HCT116 (cell line): ENCODE measurements around the gene DDTL. TPM values are rescaled to one million over a fixed set of nuclear protein-coding genes. Genes with fewer than 3 reads are reported as not detected.

ENCODE experiments used
- ATAC-seq: fragments of 200-7000 bp; cut with Tn5 transposase; 2 replicates; pipeline ENCODE4 v1.9.1; 2020; ENCODE audit warnings: mild to moderate bottlenecking, moderate library complexity
- BruUV-seq: library from RNA; stranded (reverse); fragments of 400-500 nt; replicated peaks from 2 replicates; lab custom pipeline; 2021; lab: Mats Ljungman, UMichigan
- CTCF ChIA-PET: fragments of 300-600 bp; sonication (Branson Sonifier 250); formaldehyde crosslinking; loops from one replicate; lab custom pipeline; 2021; ENCODE audit warnings: antibody characterized with exemption; lab: Charles Lee
- POLR2A ChIA-PET: fragments of 300-600, 350-600 bp; sonication (Branson Sonifier 250); formaldehyde crosslinking; loops from one replicate; lab custom pipeline; 2021; ENCODE audit warnings: antibody characterized with exemption; lab: Charles Lee
- RAD21 ChIA-PET, 2 experiments: fragments of 300-600 bp; sonication (Branson Sonifier 250); formaldehyde crosslinking; loops; one replicate each; lab custom pipeline; 2023; ENCODE audit warnings: low total read pairs in 2 of 2; ENCODE audit not compliant: uncharacterized antibody in 2 of 2, unreplicated experiment in 2 of 2, low non-redundant PET in 1 of 2; lab: Charles Lee
- DNase-seq: peaks from one replicate; pipeline ENCODE4 v3.0.0-alpha.2; 2010; ENCODE audit warnings: low read depth, low spot score
- H2AFZ ChIP-seq: fragments of 200-600 bp; shearing (Covaris generic), sonication (generic); 2 replicates; pipeline ENCODE4 v1.6.1; 2017; ENCODE audit warnings: low read depth, mixed run types, mixed read lengths, antibody characterized with exemption, low read length; ENCODE audit not compliant: poor library complexity, severe bottlenecking
- H3K27ac ChIP-seq: 2 replicates; pipeline ENCODE4 v1.5.1; 2012; ENCODE audit warnings: low read depth, low read length
- H3K27me3 ChIP-seq: fragments of 200-600 bp; sonication (generic); 2 replicates; pipeline ENCODE4 v1.6.1; 2016; ENCODE audit warnings: mixed run types, low read length, mixed read lengths; ENCODE audit not compliant: insufficient read depth
- H3K36me3 ChIP-seq, 2 experiments: fragments of 200-500 bp in 1 of 2; fragments of 200-600 bp in 1 of 2; sonication (Bioruptor generic) in 1 of 2; sonication (generic) in 1 of 2; 2 replicates each; pipeline versions ENCODE4 v1.5.1 to v1.6.1; 2014 to 2016; ENCODE audit warnings: low read length in 2 of 2, inconsistent platforms in 1 of 2, mixed read lengths in 1 of 2, mixed run types in 1 of 2; ENCODE audit not compliant: insufficient read depth in 2 of 2, control insufficient read depth in 1 of 2
- H3K4me1 ChIP-seq, 2 experiments: fragments of 200-600 bp in 1 of 2; sonication (generic) in 1 of 2; 2 replicates each; pipeline versions ENCODE4 v1.5.1 to v1.6.1; 2012 to 2017; ENCODE audit warnings: low read length in 2 of 2, inconsistent platforms in 1 of 2, mild to moderate bottlenecking in 1 of 2, mixed read lengths in 1 of 2, mixed run types in 1 of 2, moderate library complexity in 1 of 2; ENCODE audit not compliant: insufficient read depth in 2 of 2, control insufficient read depth in 1 of 2
- H3K4me2 ChIP-seq: fragments of 200-600 bp; sonication (generic); 2 replicates; pipeline ENCODE4 v1.6.1; 2017; ENCODE audit warnings: mixed run types, low read length, mixed read lengths
- H3K4me3 ChIP-seq, 2 experiments: fragments of 200-600 bp in 1 of 2; sonication (generic) in 1 of 2; replicated peaks in 1 of 2; 2 replicates each; pipeline ENCODE4 v1.5.1; 2011 to 2016; ENCODE audit warnings: low read length in 2 of 2, control low read depth in 1 of 2, low read depth in 1 of 2, mild to moderate bottlenecking in 1 of 2, mixed read lengths in 1 of 2, mixed run types in 1 of 2
- H3K79me2 ChIP-seq: fragments of 200-600 bp; sonication (generic); 2 replicates; pipeline ENCODE4 v1.6.1; 2017; ENCODE audit warnings: mild to moderate bottlenecking, mixed run types, low read length, moderate library complexity, mixed read lengths; ENCODE audit not compliant: insufficient read depth
- H3K9ac ChIP-seq: fragments of 200-600 bp; sonication (generic); 2 replicates; pipeline ENCODE4 v1.6.1; 2016; ENCODE audit warnings: low read length, mixed read lengths
- H3K9me2 ChIP-seq: fragments of 200-600 bp; sonication (generic), shearing (Covaris generic); 2 replicates; pipeline ENCODE4 v1.6.1; 2017; ENCODE audit warnings: mixed run types, mild to moderate bottlenecking, moderate library complexity; ENCODE audit not compliant: insufficient read depth
- H3K9me3 ChIP-seq, 2 experiments: fragments of 200-500 bp in 1 of 2; fragments of 200-600 bp in 1 of 2; sonication (Bioruptor generic) in 1 of 2; sonication (generic) in 1 of 2; 2 replicates each; pipeline ENCODE4 v1.6.1; 2014 to 2017; ENCODE audit warnings: low read length in 2 of 2, mixed read lengths in 2 of 2, inconsistent platforms in 1 of 2, low read depth in 1 of 2, mild to moderate bottlenecking in 1 of 2, mixed run types in 1 of 2, moderate library complexity in 1 of 2; ENCODE audit not compliant: control insufficient read depth in 1 of 2, insufficient read depth in 1 of 2
- H4K20me1 ChIP-seq: fragments of 200-600 bp; sonication (generic), shearing (Covaris generic); 2 replicates; pipeline ENCODE4 v1.6.1; 2017; ENCODE audit warnings: mixed run types, mild to moderate bottlenecking, moderate library complexity; ENCODE audit not compliant: insufficient read depth
- EGR1 ChIP-seq: IDR thresholded peaks from 2 replicates; pipeline ENCODE4 v1.6.1; 2012; ENCODE audit warnings: low read depth
- ELF1 ChIP-seq: IDR thresholded peaks from 2 replicates; pipeline ENCODE4 v1.6.1; 2012; ENCODE audit warnings: low read depth, borderline replicate concordance
- EZH2 ChIP-seq: fragments of 200-600 bp; sonication (generic); IDR thresholded peaks from 2 replicates; pipeline ENCODE4 v1.6.1; 2017; ENCODE audit warnings: antibody characterized with exemption, mixed run types
- EZH2phosphoT487 ChIP-seq: fragments of 200-600 bp; IDR thresholded peaks from 2 replicates; pipeline ENCODE4 v1.6.1; 2018; ENCODE audit warnings: antibody characterized with exemption, borderline replicate concordance
- POLR2A ChIP-seq: IDR thresholded peaks from 2 replicates; pipeline ENCODE4 v1.7.0; 2011; ENCODE audit warnings: borderline replicate concordance; ENCODE audit not compliant: insufficient read depth, insufficient read length; ENCODE audit errors: extremely low read depth
- RAD21 ChIP-seq: IDR thresholded peaks from 2 replicates; pipeline ENCODE4 v1.6.1; 2012; ENCODE audit warnings: low read depth, mild to moderate bottlenecking
- REST ChIP-seq: IDR thresholded peaks from 2 replicates; pipeline ENCODE4 v1.6.1; 2012; ENCODE audit warnings: low read depth
- SIN3A ChIP-seq: IDR thresholded peaks from 2 replicates; pipeline ENCODE4 v1.6.1; 2012; ENCODE audit warnings: low read depth
- SP1 ChIP-seq: IDR thresholded peaks from 2 replicates; pipeline ENCODE4 v1.6.1; 2012; ENCODE audit warnings: low read depth
- TCF7L2 ChIP-seq: IDR thresholded peaks from 2 replicates; pipeline ENCODE4 v1.7.0; 2011; ENCODE audit warnings: borderline replicate concordance, inconsistent platforms; ENCODE audit not compliant: insufficient read depth, insufficient read length; ENCODE audit errors: extremely low read depth
- YY1 ChIP-seq: IDR thresholded peaks from 2 replicates; pipeline ENCODE4 v1.6.1; 2011; ENCODE audit warnings: low read length, low read depth, moderate library complexity, mild to moderate bottlenecking; ENCODE audit not compliant: insufficient replicate concordance; ENCODE audit errors: extremely low read depth
- ZBTB33 ChIP-seq: IDR thresholded peaks from 2 replicates; pipeline ENCODE4 v1.6.1; 2011; ENCODE audit warnings: mild to moderate bottlenecking, low read length, moderate library complexity; ENCODE audit not compliant: insufficient replicate concordance; ENCODE audit errors: extremely low read depth
- ZFX ChIP-seq: fragments of 450-650 bp; IDR thresholded peaks from 2 replicates; pipeline ENCODE4 v1.6.1; 2017
- ZNF274 ChIP-seq: fragments of 200-500 bp; sonication (Bioruptor generic); IDR thresholded peaks from 2 replicates; pipeline ENCODE4 v1.6.1; 2014; ENCODE audit warnings: mild to moderate bottlenecking, low read depth, low read length, inconsistent platforms
- intact Hi-C: fragments of 100-400 bp; cut with micrococcal nuclease; formaldehyde crosslinking; loops from 2 replicates; pipeline ENCODE4 v1.10.0; 2022
- total RNA-seq: library from RNA; stranded (reverse); gene quantifications from one replicate; pipeline ENCODE4 v1.2.1, GENCODE V29; 2021; ENCODE audit not compliant: unreplicated experiment

DDTL gene
- total RNA-seq, 1 experiment from 2014 or later = 3.4 TPM

- H4K20me1 ChIP-seq = no peaks in the 10 kb centered on the region
- no peak overlapping the region for H3K27ac ChIP-seq
- H3K9ac ChIP-seq = no peak overlapping the region
- no peaks in the 10 kb centered on the region for H3K36me3 ChIP-seq
- intact Hi-C loops = loop anchor here (5.0 kb wide), 1 partner anchor 761 kb away; no protein-coding TSS in a partner anchor
- H2AFZ ChIP-seq = no peak overlapping the region
- RAD21 ChIA-PET = no interaction called here
- no peak for TF ChIP-seq SIN3A
- TF ChIP-seq, all 23 proteins: peak for 0
- DNase-seq (no peak), ATAC-seq (no peak)
- Histone ChIP-seq H3K79me2 (peaks cover 16% of the 10 kb centered on the region), H3K4me3 (no peak overlapping the region), H3K4me2 (no peak overlapping the region), H3K27me3 (no peaks in the 10 kb centered on the region), H3K9me2 (no peaks in the 10 kb centered on the region), H3K4me1 (peaks cover 6 to 8% of the 10 kb centered on the region in 2 experiments; a peak in 3 of 4 replicates), H3K9me3 (no peaks in the 10 kb centered on the region; a peak in 1 of 4 replicates)
- BruUV-seq = no TSS peak
- ChIA-PET CTCF (no interaction called here), POLR2A (no interaction called here)
These were observed 41.3 kb downstream of the DDTL start for GRCh38 chr22:24008022-24008283.

- 0 out of 2 replicates have a peak, but pooled peaks cover 2% of the 10 kb centered on the region for H4K20me1 ChIP-seq
- ChIA-PET CTCF (no interaction called here), POLR2A (no interaction called here), RAD21 (no interaction called here)
- no peak for ATAC-seq
- H3K27ac ChIP-seq = no peak overlapping the region
- no peaks in the 10 kb centered on the region for H3K27me3 ChIP-seq
- peaks cover 22% of the 10 kb centered on the region for H3K79me2 ChIP-seq
- H2AFZ ChIP-seq = no peak overlapping the region
- H3K36me3 ChIP-seq = no peaks in the 10 kb centered on the region
- no peak overlapping the region for H3K4me3 ChIP-seq
- no peaks in the 10 kb centered on the region; a peak in 1 of 4 replicates for H3K9me3 ChIP-seq
- no peaks in the 10 kb centered on the region for H3K9me2 ChIP-seq
- H3K4me2 ChIP-seq = no peak overlapping the region
- intact Hi-C loops = loop anchor here (5.0 kb wide), 1 partner anchor 761 kb away; no protein-coding TSS in a partner anchor
- no TSS peak for BruUV-seq
- no peak overlapping the region for H3K9ac ChIP-seq
- no peak for DNase-seq
- peaks cover 6 to 8% of the 10 kb centered on the region in 2 experiments; a peak in 3 of 4 replicates for H3K4me1 ChIP-seq
- TF ChIP-seq ZNF274 (no peak), YY1 (no peak), RAD21 (no peak), EZH2 (no peak), SIN3A (no peak), ZFX (no peak), EZH2phosphoT487 (no peak), REST (no peak), EGR1 (no peak), TCF7L2 (no peak), SP1 (no peak), POLR2A (no peak), ZBTB33 (no peak), ELF1 (no peak)
These were observed 41.9 kb downstream of the DDTL start for GRCh38 chr22:24008381-24009226.
